Endothelial cell of umbilical vein (primary cell): ENCODE data around the gene LDLRAD4.

Experiments
- CTCF ChIP-seq, 2 donors: IDR thresholded peaks; 1 replicate in 1 of 2; 2 replicates in 1 of 2; pipeline ENCODE4 v1.5.1; 2011; ENCODE audit warnings: low read length in 2 of 2, mild to moderate bottlenecking in 2 of 2, moderate library complexity in 2 of 2, control low read depth in 1 of 2, inconsistent platforms in 1 of 2, low read depth in 1 of 2; ENCODE audit not compliant: insufficient read depth in 1 of 2; ENCODE audit errors: extremely low read depth in 1 of 2
- EZH2 ChIP-seq: IDR thresholded peaks from 2 replicates; pipeline ENCODE4 v1.6.1; 2012; ENCODE audit warnings: borderline replicate concordance, low read depth, mild to moderate bottlenecking, moderate library complexity, low read length, inconsistent platforms; ENCODE audit not compliant: severe bottlenecking
- MAX ChIP-seq: IDR thresholded peaks from 2 replicates; pipeline ENCODE4 v1.6.1; 2011; ENCODE audit not compliant: insufficient read depth, insufficient read length

- TF ChIP-seq CTCF (IDR thresholded peaks at IDR 0.05; ENCODE audit: extremely low read depth in 1 of 2, insufficient read depth in 1 of 2, low read depth in 1 of 2, low read length in 2 of 2): no peak
- TF ChIP-seq MAX: no peak
- TF ChIP-seq EZH2: no peak
Measured at GRCh38 chr18:13296867-13297574, 78.5 kb downstream of the LDLRAD4 start.
